HG02759 (cell line): ENCODE results near the gene CLRN2.
"Not testable (repeated sequence)": the region's sequence is repeated elsewhere in the genome, so short reads cannot be mapped to it uniquely, and the experiment has no call there.

Source experiments
- ATAC-seq: cut with Tn5 transposase; IDR thresholded peaks from one replicate; pipeline ENCODE4 v1.9.1; 2021; ENCODE audit warnings: mild to moderate bottlenecking, moderate library complexity; ENCODE audit not compliant: unreplicated experiment

The CLRN2 gene

DNA sequence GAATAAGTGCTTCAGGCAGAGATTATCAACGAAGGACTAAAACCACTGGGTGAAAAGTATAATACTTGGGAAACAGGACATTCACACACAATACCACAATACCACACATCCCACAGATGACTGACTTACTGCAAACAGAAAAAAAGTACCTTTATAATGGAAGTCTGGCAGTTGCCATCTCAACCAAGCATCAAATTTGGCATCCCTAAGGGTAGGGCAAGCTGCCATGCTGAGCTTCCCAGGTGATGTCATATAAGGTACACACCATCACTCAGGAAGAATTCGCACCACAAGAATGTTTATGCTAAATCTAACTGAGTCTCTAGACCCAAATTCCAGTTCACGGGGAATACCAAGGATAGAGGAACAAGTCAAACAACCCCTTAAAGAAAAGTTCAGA lies 12.2 kb upstream of the CLRN2 start:
- no peak for ATAC-seq

DNA sequence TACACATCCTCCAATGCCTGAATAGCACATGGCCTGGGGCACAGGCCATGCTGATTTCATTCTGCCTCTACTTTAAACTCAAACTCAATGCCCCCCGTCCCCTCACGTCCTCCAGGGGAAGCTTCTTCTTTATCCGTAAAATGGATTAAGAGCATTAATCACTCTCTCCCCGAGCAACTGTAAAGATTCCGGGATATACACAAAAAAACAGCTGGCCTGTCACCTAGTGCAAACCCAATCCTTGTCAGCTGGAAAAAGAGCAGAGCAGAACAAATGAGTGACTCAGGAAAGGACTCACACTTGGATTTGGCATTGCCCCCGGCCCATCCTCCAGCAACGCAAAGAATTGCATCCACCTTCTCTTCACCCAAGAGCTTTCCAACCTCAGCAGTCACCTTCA lies 10.9 kb upstream of the CLRN2 start:
- ATAC-seq = no peak

DNA sequence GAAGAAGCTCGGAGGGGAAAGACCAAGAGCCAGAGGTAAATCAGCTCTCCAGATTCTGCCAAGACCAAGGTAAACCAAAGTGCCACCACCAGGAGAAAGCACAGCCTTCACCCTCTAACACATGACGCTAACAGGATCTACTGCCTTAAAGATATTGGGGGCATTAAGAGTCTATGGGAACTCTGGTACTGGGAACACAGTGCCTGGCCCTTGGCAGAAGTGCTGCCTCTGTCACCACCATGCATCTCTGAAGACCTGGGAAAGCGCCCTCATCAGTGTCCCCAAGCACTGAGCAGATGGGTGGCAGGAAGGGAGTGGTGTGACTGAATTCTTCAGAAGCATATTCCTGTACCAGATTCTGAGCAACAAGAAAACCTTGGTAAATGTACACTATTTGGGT lies 4.4 kb upstream of the CLRN2 start:
- ATAC-seq = no peak

GRCh38 chr4:17511051-17511450 lies 3.9 kb upstream of the CLRN2 start:
- no peak for ATAC-seq

GRCh38 chr4:17511509-17511949 lies 3.4 kb upstream of the CLRN2 start:
- peak; percentile 68 for ATAC-seq

GRCh38 chr4:17511950-17512795 lies 2.8 kb upstream of the CLRN2 start, which contains the start of gene QDPR:
QDPR (minus strand) TSS chr4:17512090; CDS start chr4:17512054, 36 bp downstream.
- peak; percentile 96 for ATAC-seq

- ATAC-seq = no peak
Observed at GRCh38 chr4:17512973-17513665, 1.8 kb upstream of the CLRN2 start.

DNA sequence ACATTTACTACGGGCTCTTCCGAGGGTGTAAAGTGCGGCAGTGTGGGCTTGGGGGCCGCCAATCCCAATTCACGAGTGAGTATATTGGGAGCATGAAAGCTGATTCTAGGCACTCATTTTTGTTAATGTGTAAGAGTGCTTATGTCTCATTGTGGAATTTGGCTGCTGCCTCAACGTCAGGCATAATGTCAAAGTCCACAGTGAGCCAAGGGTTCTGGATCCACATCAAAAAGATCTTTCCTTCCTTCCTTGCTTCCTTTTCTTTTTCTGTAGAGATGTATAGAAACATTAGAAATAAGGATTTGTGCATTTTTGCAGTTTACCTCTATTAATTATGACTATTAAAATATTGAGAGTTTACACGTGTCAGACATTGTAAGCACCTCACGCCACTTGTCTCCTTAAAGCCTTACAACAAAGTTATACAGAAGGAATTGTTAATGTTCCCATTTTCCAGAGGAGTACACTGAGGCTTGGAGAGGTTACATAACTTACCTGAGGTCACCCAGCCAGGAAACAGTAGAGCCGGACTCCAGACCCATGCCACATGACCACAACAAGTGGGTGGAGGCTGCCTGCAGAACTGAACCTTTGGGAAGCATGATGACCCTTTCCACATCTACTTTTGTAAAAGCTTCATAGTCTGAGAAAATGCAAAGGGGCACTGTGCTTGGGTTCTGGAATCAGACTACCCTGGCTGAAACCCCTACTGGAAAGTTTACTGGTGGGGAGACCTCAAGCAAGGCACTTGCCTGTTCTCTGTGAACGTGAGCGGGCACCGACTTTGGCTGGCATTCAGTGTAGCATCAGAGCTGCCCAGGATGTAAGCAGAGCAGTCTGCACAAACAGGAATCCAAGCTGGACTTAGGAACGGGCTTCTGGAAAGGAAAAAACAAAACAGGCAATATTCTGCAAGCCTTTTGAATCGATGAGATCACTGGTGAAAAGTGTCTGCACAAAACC lies 761 bp downstream of the CLRN2 start:
- ATAC-seq = no peak

- ATAC-seq = no peak
Observed at GRCh38 chr4:17516980-17517379, 2.0 kb downstream of the CLRN2 start.

DNA sequence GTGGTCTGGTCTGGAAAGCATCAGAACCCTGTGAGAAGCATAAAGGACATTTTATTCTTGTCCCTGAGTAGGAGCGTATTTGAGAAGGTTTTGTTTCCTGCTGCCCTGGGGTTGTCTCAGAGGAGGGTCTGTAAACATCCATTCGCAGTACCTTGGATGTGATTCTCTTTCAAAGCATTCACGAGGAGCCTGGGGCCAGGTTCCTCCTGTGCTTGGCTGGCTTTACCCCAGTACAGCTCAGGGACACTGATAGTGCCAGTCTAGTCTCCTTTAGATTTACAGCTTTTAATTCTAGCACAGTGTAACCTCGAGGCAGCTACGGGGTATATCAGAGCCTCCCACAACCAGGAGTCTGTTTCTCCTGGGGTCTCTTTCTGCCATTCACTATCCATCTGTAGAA lies 2.7 kb downstream of the CLRN2 start:
- no peak for ATAC-seq

GRCh38 chr4:17521595-17521994 lies 6.6 kb downstream of the CLRN2 start:
- ATAC-seq = no peak

DNA sequence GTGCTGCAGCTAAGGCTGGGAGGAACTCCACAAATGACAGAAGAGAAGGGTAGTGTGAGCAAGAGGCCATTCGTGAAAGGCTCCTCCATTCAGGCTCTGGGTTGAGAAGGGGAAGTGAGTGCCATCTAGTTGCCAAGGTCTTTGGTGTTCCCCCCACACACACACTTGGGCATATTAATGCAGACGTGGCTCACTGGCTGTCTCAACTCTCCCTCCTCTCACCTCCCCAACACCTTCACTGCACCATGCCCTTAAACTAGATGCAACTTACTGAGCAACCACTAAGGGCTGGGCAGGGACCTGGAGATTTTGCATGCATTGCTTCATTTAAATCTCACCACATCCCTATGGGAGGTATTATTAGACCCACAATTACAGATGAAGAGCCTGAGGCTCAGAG lies 8.7 kb downstream of the CLRN2 start:
- ATAC-seq = no peak

DNA sequence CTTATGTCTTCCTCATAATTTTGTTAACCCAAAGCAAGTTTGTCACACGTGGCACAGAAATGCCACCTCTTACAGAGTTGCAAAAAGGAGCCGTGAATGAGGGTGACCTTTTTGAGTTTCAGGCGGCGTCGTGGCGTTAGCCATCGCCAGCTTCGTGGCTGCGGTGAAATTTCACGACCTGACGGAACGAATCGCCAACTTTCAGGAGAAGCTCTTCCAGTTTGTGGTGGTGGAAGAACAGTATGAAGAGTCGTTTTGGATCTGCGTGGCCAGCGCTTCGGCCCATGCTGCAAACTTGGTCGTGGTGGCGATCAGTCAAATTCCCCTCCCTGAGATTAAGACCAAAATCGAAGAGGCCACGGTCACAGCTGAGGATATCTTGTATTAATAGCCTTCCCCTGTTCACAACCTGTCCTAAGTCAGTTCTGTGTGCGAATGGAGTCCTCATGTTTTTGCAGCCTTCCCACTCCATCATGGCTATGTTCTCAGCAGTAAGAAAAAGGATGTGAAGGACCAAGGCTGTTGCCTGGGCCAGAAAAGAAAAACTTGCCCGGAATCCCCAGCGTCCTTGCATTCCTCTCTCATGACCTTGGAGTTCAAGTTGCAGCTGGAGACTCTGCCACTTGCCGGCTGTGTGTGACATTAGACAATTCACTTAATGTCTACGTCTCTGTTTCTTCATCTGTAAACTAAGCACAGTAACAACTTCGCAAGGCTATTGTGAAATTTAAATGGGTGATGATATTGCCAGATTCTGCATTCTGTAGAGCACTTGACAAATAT lies 11.9 kb downstream of the CLRN2 start:
- ATAC-seq = no peak

GRCh38 chr4:17528551-17529165 lies 13.7 kb downstream of the CLRN2 start:
- ATAC-seq = no peak

GRCh38 chr4:17531538-17532285 lies 16.7 kb downstream of the CLRN2 start:
- no peak for ATAC-seq

GRCh38 chr4:17534705-17535104 lies 19.7 kb downstream of the CLRN2 start:
- ATAC-seq = no peak

DNA sequence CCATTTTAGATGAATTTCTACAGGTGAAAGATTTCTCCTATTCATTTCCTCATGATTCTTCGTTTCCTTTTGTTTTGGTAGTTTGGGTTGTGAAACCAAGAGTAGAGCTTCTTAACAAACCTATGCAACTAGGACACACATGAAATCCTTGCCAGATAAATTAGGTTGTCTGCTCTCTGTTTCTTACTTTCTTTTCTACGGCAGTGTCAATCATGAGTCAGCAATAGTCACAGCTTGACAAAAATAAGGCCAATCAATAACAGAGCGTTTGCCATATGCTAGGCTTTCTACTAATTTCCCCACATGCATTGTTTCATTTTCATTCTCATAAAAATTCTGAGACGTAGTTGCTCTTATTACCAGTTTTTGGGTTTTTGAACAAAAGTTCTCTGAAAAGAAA lies 20.3 kb downstream of the CLRN2 start:
- ATAC-seq = no peak

DNA sequence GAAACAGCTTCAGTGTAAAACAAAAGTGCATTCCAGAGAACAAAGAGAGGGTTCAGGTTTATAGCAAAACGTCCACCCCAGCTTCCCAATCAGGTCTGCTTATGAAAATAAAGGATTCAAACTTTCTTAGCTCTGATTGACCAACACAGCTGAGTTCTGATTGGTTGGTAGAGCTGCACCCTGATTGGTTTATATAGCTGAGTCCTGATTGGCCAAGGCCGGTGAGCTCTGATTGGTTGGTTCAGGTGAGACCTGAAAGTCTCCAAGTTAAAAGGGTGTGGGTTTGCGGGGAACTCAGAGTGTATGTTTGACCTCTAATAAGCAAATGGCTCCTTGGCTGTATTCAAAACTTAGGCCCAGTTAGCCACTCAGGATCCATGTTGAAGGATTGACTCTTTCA lies 20.9 kb downstream of the CLRN2 start:
- ATAC-seq = no peak

DNA sequence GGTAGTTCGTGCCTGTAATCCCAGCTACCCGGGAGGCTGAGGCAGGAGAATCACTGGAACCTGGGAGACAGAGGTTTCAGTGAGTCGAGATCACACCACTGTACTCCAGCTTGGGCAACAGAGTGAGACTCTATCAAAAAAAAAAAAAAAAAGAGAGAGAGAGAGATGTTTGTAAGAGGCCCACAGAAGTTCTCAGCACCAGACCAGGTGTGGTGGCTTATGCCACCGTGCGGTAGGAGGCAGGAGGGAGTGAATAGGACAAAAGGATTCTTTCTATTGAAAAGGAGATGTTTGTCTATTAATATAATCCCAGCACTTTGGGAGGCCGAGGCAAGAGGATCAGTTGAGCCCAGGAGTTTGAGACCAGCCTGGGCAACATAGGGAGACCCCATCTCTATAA lies 22.1 kb downstream of the CLRN2 start:
- ATAC-seq = not testable (repeated sequence)
